MM.1S (cell line): ENCODE results near the gene ZNF488.

ENCODE experiments used
- EZH2 ChIP-seq: fragments of 300-600 bp; sonication (generic); optimal IDR thresholded peaks from 2 replicates; pipeline ENCODE3; 2017; ENCODE audit warnings: low read depth, mild to moderate bottlenecking, antibody characterized with exemption, low read length, mixed read lengths
- EZH2phosphoT487 ChIP-seq: fragments of 300-600 bp; sonication (generic); IDR thresholded peaks from 2 replicates; pipeline ENCODE4 v1.6.1; 2018; ENCODE audit warnings: antibody characterized with exemption, low read length
- TF ChIP-seq, protein P1 (sequence below): fragments of 300-600 bp; sonication (generic); IDR thresholded peaks from 2 replicates; pipeline ENCODE4 v1.5.1; 2016; ENCODE audit warnings: antibody characterized with exemption, low read length, mixed read lengths

DNA sequence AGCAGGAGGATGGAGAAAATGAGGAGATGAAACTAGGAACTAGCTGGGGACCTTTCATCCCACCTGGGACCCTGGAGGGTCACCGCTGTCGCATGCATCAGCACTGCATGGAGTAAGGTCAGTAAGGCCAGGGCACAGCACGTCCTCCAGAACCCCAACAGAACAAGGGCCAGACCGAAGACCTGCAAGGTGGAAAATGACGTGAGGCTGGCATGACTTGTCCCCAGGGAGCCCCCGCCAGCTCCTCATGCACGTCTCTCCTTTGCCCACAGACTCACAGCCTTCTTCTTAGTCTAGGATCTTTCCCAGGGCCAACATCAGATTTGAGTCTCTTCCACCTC lies 4.7 kb downstream of the ZNF488 start:
- TF ChIP-seq, protein P1, sequence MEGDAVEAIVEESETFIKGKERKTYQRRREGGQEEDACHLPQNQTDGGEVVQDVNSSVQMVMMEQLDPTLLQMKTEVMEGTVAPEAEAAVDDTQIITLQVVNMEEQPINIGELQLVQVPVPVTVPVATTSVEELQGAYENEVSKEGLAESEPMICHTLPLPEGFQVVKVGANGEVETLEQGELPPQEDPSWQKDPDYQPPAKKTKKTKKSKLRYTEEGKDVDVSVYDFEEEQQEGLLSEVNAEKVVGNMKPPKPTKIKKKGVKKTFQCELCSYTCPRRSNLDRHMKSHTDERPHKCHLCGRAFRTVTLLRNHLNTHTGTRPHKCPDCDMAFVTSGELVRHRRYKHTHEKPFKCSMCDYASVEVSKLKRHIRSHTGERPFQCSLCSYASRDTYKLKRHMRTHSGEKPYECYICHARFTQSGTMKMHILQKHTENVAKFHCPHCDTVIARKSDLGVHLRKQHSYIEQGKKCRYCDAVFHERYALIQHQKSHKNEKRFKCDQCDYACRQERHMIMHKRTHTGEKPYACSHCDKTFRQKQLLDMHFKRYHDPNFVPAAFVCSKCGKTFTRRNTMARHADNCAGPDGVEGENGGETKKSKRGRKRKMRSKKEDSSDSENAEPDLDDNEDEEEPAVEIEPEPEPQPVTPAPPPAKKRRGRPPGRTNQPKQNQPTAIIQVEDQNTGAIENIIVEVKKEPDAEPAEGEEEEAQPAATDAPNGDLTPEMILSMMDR: no peak
- no peak for TF ChIP-seq EZH2
- no peak for TF ChIP-seq EZH2phosphoT487
